Neural crest cell (in vitro differentiated cells): ENCODE data around the gene PTGIS. TPM values are rescaled to one million over a fixed set of nuclear protein-coding genes. Genes with fewer than 3 reads are reported as not detected.
"Not testable (repeated sequence)": the region's sequence is repeated elsewhere in the genome, so short reads cannot be mapped to it uniquely, and the experiment has no call there.

Source experiments
- DNase-seq: peaks from one replicate; pipeline ENCODE4 v3.0.0; 2021; ENCODE audit warnings: low read depth, mixed read lengths, low spot score
- H3K27ac Mint-ChIP-seq: one replicate; pipeline ENCODE4 v1.8.0; 2021; ENCODE audit warnings: mild to moderate bottlenecking, mixed read lengths; ENCODE audit not compliant: unreplicated experiment
- H3K27me3 Mint-ChIP-seq: 2 replicates; pipeline ENCODE4 v1.8.0; 2021; ENCODE audit warnings: low read depth, mild to moderate bottlenecking, mixed read lengths
- H3K36me3 Mint-ChIP-seq: 2 replicates; pipeline ENCODE4 v1.8.0; 2021; ENCODE audit warnings: low read depth, mild to moderate bottlenecking, mixed read lengths
- H3K4me1 Mint-ChIP-seq: 2 replicates; pipeline ENCODE4 v1.8.0; 2021; ENCODE audit warnings: mixed read lengths
- H3K4me3 Mint-ChIP-seq: one replicate; pipeline ENCODE4 v1.8.0; 2021; ENCODE audit warnings: mild to moderate bottlenecking, mixed read lengths
- H3K9me3 Mint-ChIP-seq: 2 replicates; pipeline ENCODE4 v1.8.0; 2021; ENCODE audit warnings: mixed read lengths
- CTCF ChIP-seq: fragments of 200-600 bp; sonication (generic); conservative IDR thresholded peaks from 2 replicates; pipeline ENCODE4 v1.5.0; 2021; ENCODE audit warnings: antibody characterized with exemption, mild to moderate bottlenecking
- total RNA-seq: library from RNA; stranded (reverse); gene quantifications from 2 replicates; pipeline ENCODE4 v1.2.1, GENCODE V29; 2021

Gene PTGIS
- total RNA-seq, 1 donor from 2014 or later = 7.1 TPM

- Mint-ChIP-seq H3K27me3 (peaks cover 12% of the 10 kb centered on the region), H3K4me3 (peak overlapping the region; percentile 66), H3K9me3 (no peaks in the 10 kb centered on the region), H3K36me3 (no peaks in the 10 kb centered on the region), H3K27ac (no peak overlapping the region), H3K4me1 (peaks cover 23% of the 10 kb centered on the region)
- TF ChIP-seq CTCF = no peak
- DNase-seq = no peak
Measured at GRCh38 chr20:49566401-49567364, 1.3 kb downstream of the PTGIS start.

- not testable (repeated sequence) for H3K27ac Mint-ChIP-seq
- peak overlapping the region; percentile 15 for H3K4me3 Mint-ChIP-seq
Measured at GRCh38 chr20:49564991-49565390, 2.9 kb downstream of the PTGIS start.

GRCh38 chr20:49563015-49563980, 4.6 kb downstream of the PTGIS start:
- H3K4me3 Mint-ChIP-seq = no peak overlapping the region
- H3K4me1 Mint-ChIP-seq = peaks cover 18% of the 10 kb centered on the region
- no peaks in the 10 kb centered on the region for H3K9me3 Mint-ChIP-seq
- TF ChIP-seq CTCF = no peak
- H3K27ac Mint-ChIP-seq = no peak overlapping the region
- H3K36me3 Mint-ChIP-seq = no peaks in the 10 kb centered on the region
- H3K27me3 Mint-ChIP-seq = no peaks in the 10 kb centered on the region
- DNase-seq = no peak

More at GRCh38 chr20:49564991-49565390, 2.9 kb downstream of the PTGIS start:
- not testable (repeated sequence) for H3K36me3 Mint-ChIP-seq, DNase-seq, H3K9me3 Mint-ChIP-seq, H3K27me3 Mint-ChIP-seq
- H3K4me1 Mint-ChIP-seq = peaks cover 23% of the 10 kb centered on the region

- Mint-ChIP-seq H3K27ac (peak overlapping the region; percentile 71), H3K9me3 (no peaks in the 10 kb centered on the region), H3K4me1 (peaks cover 18% of the 10 kb centered on the region), H3K4me3 (no peak overlapping the region), H3K36me3 (no peaks in the 10 kb centered on the region), H3K27me3 (no peaks in the 10 kb centered on the region)
- no peak for TF ChIP-seq CTCF
- DNase-seq = no peak
Measured at GRCh38 chr20:49562311-49563014, 5.5 kb downstream of the PTGIS start.

GRCh38 chr20:49561806-49562205, 6.1 kb downstream of the PTGIS start:
- Mint-ChIP-seq H3K9me3 (no peaks in the 10 kb centered on the region), H3K36me3 (no peaks in the 10 kb centered on the region), H3K27me3 (no peaks in the 10 kb centered on the region), H3K4me1 (peaks cover 17% of the 10 kb centered on the region), H3K4me3 (no peak overlapping the region), H3K27ac (no peak overlapping the region)
- no peak for TF ChIP-seq CTCF
- no peak for DNase-seq
